ENCODE measurements around the gene FMR1. TPM values are rescaled to one million over a fixed set of nuclear protein-coding genes. Genes with fewer than 3 reads are reported as not detected.

The FMR1 gene
- total RNA-seq, 1 donor from 2014 or later: 30.8 TPM

DNA sequence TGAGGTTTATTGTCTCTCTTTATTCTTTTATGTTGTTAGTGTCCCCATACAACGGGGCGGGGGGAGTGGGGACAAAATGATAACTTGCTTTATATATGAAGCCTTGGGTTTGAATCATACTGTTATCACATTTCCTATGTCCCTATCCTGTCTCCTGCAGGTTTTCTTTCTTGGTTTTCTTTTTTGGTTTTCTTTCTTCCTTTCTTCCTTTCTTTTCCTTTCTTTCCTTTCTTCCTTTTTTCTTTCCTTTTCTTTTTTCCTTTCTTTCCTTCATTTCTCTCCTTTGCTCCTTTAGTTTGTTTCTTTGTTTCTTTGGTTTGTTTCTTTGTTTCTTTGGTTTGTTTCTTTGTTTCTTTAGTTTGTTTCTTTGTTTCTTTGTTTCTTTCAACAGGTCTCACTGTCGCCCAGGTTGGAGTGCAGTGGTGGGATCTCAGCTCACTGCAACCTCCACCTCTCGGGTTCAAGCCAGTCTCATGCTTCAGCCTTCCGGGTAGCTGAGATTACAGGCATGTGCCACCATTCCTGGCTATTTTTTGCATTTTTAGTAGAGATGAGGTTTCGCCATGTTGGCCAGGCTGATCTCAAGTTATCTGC, 4.8 kb downstream of the FMR1 start:
- no peak for DNase-seq (ENCODE audit: low spot score)

DNA sequence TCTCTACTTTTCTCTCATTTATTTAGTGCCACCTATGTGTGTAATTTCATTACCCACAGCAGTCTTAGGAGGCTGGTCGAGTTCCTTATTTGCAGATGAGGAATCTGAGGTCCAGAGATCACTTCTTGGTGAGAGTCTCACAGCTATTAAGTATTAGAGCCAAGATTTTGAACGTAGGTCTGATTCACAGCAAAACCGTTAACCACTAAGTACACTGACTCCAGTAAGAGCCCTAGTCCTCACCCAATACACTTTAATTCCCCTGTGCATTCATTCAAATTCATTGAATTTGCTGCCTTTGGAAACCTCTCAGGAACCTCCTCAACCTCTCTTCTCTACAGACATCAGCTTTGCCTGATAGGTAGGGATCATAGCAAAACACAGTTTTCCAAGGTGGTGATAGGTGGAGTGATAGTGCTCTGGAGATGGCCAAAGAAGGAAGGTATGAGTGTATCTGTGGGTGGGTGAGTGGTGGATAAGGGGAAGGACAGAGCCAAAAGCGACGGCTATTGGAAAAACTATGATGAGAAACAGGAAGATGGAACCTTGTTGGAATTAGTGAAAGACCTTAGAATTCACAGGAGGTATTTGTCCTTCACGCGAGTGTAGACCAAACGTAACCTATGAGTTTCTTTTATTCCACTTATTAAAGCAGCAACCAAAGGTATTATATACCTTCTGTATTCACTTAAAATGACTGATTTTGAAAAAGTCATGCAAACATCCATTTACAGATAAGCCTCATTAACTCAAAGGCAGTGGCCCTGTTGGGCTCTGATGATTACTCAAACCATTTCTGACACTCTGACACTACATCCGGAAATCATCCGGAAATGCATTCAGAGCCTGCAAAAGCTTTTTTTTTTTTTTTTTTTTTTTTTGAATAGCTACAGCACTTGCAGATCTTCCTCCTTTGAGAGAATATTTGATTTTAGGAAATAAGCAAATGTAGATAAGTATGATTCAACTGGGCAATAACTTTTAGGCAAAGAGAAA, 6.3 kb downstream of the FMR1 start:
- DNase-seq (ENCODE audit: low spot score): no peak

- DNase-seq (ENCODE audit: low spot score): no peak
Measured at GRCh38 chrX:147920161-147920666, 8.5 kb downstream of the FMR1 start.

GRCh38 chrX:147923605-147924004, 11.9 kb downstream of the FMR1 start:
- no peak for DNase-seq (ENCODE audit: low spot score)

DNA sequence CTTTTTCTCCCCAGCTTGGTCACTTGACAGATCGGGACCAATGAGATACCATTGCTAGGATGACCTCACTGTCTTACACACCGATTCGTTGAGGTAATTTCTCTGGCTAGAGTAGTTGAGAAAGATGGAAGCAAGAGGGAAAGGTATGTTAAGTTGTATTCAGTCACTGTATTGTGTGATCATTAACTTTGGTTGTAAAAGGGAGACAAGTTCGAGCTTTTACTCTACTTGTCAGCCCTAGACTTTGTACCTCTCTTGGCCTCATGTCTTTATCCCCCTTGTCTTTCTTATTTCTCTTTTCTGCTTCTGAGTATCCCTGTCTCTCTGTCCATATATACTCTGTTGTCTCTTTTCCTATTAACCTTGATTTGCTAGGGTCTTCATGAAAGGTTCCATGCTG, 15.5 kb downstream of the FMR1 start:
- no peak for DNase-seq (ENCODE audit: low spot score)

DNA sequence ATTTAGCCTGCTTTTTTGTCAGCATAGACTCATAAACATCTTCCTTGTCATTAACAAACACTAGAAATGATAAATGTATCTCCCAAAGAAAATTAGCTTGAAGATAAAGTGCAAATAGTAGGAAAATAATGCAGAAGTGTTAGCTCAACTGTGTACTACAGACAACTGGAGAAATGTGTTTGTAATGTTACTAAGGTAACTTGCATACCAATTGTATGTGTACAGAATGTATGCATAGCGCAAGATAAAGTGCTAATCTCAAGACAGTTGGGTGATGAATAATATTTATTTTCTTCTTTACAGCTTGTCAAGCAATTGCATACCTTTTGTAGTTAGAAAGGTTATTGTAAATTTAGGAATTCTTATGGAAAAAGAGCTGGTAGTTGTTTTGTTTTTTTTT, 22.1 kb downstream of the FMR1 start:
- DNase-seq (ENCODE audit: low spot score): no peak

- DNase-seq (ENCODE audit: low spot score): no peak
Measured at GRCh38 chrX:147935156-147935758, 23.5 kb downstream of the FMR1 start.

DNA sequence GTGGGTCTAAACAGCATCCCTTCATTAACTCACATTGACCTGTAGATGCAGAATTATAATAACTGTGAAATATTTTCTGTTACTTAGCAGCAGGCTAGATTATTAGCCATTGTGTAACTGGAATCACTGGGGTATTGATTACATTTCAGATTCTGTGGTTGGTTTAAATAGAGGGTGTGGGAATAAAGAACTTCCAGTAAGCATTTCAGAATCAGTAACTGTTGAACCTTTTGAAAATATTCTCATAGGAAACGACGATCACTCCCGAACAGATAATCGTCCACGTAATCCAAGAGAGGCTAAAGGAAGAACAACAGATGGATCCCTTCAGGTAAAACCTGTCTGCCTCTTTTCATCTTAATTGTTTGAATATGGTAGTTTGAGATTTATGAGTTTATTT, 33.6 kb downstream of the FMR1 start:
- DNase-seq (ENCODE audit: low spot score): no peak

GRCh38 chrX:147948531-147948930, 36.8 kb downstream of the FMR1 start:
- DNase-seq (ENCODE audit: low spot score): no peak

DNA sequence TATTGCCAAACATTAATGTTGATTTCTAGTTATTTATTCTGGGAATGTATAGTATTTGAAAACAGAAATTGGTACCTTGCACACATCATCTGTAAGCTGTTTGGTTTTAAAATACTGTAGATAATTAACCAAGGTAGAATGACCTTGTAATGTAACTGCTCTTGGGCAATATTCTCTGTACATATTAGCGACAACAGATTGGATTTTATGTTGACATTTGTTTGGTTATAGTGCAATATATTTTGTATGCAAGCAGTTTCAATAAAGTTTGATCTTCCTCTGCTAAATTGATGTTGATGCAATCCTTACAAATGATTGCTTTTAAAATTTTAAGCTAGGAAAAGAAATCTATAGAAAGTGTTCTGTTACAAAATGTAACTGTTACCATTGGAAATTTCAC, 38.6 kb downstream of the FMR1 start:
- no peak for DNase-seq (ENCODE audit: low spot score)

- DNase-seq (ENCODE audit: low spot score): no peak
Measured at GRCh38 chrX:147953976-147954375, 42.3 kb downstream of the FMR1 start.

DNA sequence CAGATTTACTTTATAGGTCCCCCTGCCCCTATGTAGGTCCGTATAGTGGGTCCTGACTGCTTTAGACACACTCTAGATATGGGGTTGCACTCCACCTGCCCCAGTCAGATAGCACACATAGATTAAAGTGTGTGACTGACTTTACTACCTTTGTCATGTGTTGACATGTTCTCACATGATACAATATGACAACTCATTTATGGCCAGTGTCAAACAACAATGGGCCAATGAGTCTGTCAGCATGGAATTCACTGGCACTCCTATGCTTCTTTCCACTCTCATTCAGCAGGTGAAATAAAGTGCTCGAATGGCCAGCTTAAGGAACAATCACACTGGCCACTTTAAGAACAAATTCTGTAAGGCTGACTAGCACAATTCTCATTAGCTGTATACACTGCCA, 45.6 kb downstream of the FMR1 start:
- no peak for DNase-seq (ENCODE audit: low spot score)

DNA sequence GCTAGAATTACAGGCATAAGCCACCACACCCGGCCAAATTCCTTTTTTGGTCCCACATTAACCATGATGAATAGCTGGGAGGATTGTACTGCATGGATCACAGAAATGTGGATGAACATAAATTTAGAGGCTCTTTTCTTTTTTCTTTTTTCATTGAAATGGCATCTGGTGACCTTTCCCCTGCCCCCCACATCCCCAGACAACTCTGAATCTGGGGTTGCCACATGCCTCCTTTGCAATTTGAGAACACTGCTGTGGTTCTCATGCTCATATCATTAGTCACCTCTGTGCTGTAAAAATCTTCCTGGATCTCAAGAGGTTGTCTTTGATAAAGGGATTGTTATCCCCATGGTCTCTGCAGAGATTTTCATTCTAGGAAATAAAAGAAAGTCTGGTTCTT, 46.6 kb downstream of the FMR1 start:
- no peak for DNase-seq (ENCODE audit: low spot score)

DNA sequence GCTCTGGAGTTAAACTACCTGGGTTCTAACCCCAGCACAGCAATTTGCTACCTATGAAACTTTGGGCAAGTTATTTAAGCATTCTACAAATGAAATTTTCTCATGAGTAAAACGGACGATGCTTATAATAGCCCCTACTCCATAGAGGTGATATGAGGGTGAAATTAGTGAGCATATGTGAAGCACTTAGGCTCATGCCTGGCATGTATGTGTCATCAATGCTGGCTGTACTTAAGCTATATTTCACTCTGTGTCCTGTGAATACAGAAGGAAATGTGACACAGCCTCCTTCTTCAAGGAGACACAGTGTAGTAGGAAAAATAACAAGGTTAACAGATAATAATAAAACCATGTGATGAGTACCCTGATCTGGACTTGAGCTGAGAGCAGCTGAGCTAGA, 49.0 kb downstream of the FMR1 start:
- DNase-seq (ENCODE audit: low spot score): no peak

GRCh38 chrX:147962476-147962875, 50.8 kb downstream of the FMR1 start:
- DNase-seq (ENCODE audit: low spot score): no peak

DNA sequence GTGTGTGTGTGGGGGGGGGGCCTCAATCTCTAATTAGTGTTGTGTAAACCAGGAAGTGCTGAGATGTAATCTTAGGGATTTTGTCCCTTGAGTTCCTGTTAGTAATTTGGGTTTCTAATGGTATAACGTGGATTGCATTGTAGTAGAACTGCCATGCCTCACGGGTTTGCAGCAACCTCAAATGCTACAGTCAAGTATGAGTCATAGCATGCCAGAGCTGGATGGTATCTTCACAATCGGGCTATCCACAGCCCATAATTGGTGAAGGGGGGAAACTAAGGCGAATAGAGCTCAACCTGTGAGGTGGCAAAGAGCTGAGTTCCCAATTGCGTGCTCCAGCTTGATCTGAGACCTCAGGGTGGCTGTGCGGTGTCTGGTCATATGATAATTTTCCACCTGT, 67.2 kb downstream of the FMR1 start:
- DNase-seq (ENCODE audit: low spot score): no peak

DNA sequence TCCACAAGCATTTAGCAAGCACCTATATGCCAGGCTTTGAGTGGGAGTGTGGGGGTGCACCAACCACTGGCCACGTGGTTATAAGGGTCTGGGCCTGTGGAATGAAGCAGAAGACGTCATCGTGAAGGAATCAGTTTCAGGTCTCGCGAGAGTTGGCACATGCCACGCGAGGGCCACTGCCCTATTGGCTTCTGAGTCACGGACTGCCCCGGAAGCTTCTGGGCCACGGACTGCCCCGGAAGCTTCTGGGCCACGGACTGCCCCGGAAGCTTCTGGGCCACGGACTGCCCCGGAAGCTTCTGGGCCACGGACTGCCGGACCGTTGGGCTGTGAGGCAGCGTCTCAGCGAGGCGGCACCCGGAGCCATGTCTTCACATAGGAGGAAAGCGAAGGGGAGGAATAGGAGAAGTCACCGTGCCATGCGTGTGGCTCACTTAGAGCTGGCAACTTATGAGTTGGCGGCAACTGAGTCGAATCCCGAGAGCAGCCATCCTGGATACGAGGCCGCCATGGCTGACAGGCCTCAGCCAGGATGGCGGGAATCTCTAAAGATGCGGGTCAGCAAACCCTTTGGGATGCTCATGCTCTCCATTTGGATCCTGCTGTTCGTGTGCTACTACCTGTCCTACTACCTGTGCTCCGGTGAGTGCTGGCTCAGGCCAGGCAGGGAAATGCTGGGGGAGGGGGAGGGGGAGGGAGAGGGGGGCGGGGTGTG, 69.5 kb downstream of the FMR1 start, which contains the start of gene FMR1NB:
FMR1NB (plus strand) TSS at position 300 of the 715 bp plus-strand sequence; CDS start at position 366, 66 bp downstream.
- no peak for DNase-seq (ENCODE audit: low spot score)
